HepG2 (cell line): ENCODE results near the gene UPK1A. TPM values are rescaled to one million over a fixed set of nuclear protein-coding genes. Genes with fewer than 3 reads are reported as not detected.

Source experiments
- ATAC-seq: fragments of 200-7000 bp; cut with Tn5 transposase; 3 replicates; pipeline ENCODE4 v1.9.1; 2020; ENCODE audit warnings: mild to moderate bottlenecking, moderate library complexity
- BruUV-seq: library from RNA; stranded (reverse); fragments of 400-500 nt; replicated peaks from 2 replicates; lab custom pipeline; 2021; lab: Mats Ljungman, UMichigan
- CTCF ChIA-PET: fragments of 300-600 bp; formaldehyde crosslinking; extraction: SDS; loops from one replicate; lab custom pipeline; 2021; ENCODE audit warnings: low total read pairs, inconsistent platforms, low intra/inter-chr PET ratio; lab: Yijun Ruan, JAX
- POLR2A ChIA-PET: fragments of 350-600 bp; sonication (Branson Sonifier 250); formaldehyde crosslinking; loops from one replicate; lab custom pipeline; 2020; ENCODE audit warnings: antibody characterized with exemption, inconsistent platforms; lab: Yijun Ruan, JAX
- DNase-seq: peaks from one replicate; pipeline ENCODE4 v3.0.0-alpha.2; 2015; ENCODE audit warnings: low spot score
- FAIRE-seq: peaks from 3 replicates; lab custom pipeline; 2011; peaks lifted over from hg19 to GRCh38; lab: Jason Lieb, UNC
- H2AFZ ChIP-seq: one replicate; pipeline ENCODE4 v1.6.1; 2011; ENCODE audit warnings: low read length, inconsistent platforms
- H3K27ac ChIP-seq: fragments of 300-600 bp; 3 replicates; pipeline ENCODE4 v1.8.0; 2011; ENCODE audit warnings: mixed run types, mild to moderate bottlenecking, mixed read lengths, low read length, inconsistent platforms; ENCODE audit not compliant: insufficient read depth; ENCODE audit errors: extremely low read length
- H3K27me3 ChIP-seq, 2 experiments: fragments of 200-600 bp in 1 of 2; 2 replicates in 1 of 2; 3 replicates in 1 of 2; pipeline versions ENCODE4 v1.6.0 to v1.8.0; 2011; ENCODE audit warnings: low read length in 2 of 2, mild to moderate bottlenecking in 2 of 2, moderate library complexity in 2 of 2, inconsistent platforms in 1 of 2; ENCODE audit not compliant: insufficient read depth in 2 of 2, control insufficient read depth in 1 of 2
- H3K36me3 ChIP-seq, 2 experiments: fragments of 200-600 bp in 1 of 2; replicated peaks in 1 of 2; 2 replicates in 1 of 2; 3 replicates in 1 of 2; pipeline versions ENCODE4 v1.5.1 to v1.8.0; 2011; ENCODE audit warnings: low read length in 2 of 2, inconsistent platforms in 1 of 2; ENCODE audit not compliant: insufficient read depth in 2 of 2, control insufficient read depth in 1 of 2
- H3K4me1 ChIP-seq: 2 replicates; pipeline ENCODE4 v1.5.1; 2012; ENCODE audit warnings: low read length, inconsistent platforms; ENCODE audit not compliant: insufficient read depth
- H3K4me2 ChIP-seq: 2 replicates; pipeline ENCODE4 v1.6.0; 2011; ENCODE audit warnings: low read depth, low read length, inconsistent platforms
- H3K4me3 ChIP-seq, 3 experiments: fragments of 200-600 bp in 1 of 3; sonication (generic), shearing (Covaris generic) in 1 of 3; replicated peaks in 1 of 3; 2 replicates each; pipeline ENCODE4 v1.5.1; 2011 to 2016; ENCODE audit warnings: low read length in 3 of 3, inconsistent platforms in 2 of 3, low read depth in 2 of 3, mild to moderate bottlenecking in 2 of 3, control low read depth in 1 of 3, mixed read lengths in 1 of 3; ENCODE audit not compliant: insufficient read depth in 1 of 3
- H3K79me2 ChIP-seq: one replicate; pipeline ENCODE4 v1.6.1; 2011; ENCODE audit warnings: low read length, inconsistent platforms; ENCODE audit not compliant: insufficient read depth
- H3K9ac ChIP-seq: 2 replicates; pipeline ENCODE4 v1.6.0; 2011; ENCODE audit warnings: mild to moderate bottlenecking, low read depth, low read length, inconsistent platforms; ENCODE audit not compliant: insufficient read depth
- H3K9me3 ChIP-seq: 2 replicates; pipeline ENCODE4 v1.5.1; 2012; ENCODE audit warnings: mild to moderate bottlenecking, low read length
- H4K20me1 ChIP-seq: 2 replicates; pipeline ENCODE4 v1.6.0; 2011; ENCODE audit warnings: inconsistent platforms, mild to moderate bottlenecking, low read length, moderate library complexity; ENCODE audit not compliant: insufficient read depth
- CEBPB ChIP-seq: IDR thresholded peaks from 2 replicates; pipeline ENCODE4 v1.6.1; 2011; ENCODE audit warnings: low read depth, low read length, improper control_type of control experiment, borderline replicate concordance
- CEBPG ChIP-seq: IDR thresholded peaks from 2 replicates; pipeline ENCODE4 v1.6.1; 2016
- EZH2 ChIP-seq: conservative IDR thresholded peaks from 2 replicates; pipeline ENCODE4 v1.6.1; 2012; ENCODE audit warnings: mild to moderate bottlenecking, low read depth, low read length, moderate library complexity
- FOXP1 ChIP-seq, 2 experiments: fragments of 450-650 bp in 1 of 2; IDR thresholded peaks; 2 replicates each; pipeline ENCODE4 v1.6.1; 2017 to 2018; ENCODE audit warnings: antibody characterized with exemption in 1 of 2
- HNF4A ChIP-seq: sonication (generic); formaldehyde crosslinking; IDR thresholded peaks from 2 replicates; pipeline ENCODE4 v1.4.0; 2020; ENCODE audit warnings: missing genetic modification reagents
- PAX8 ChIP-seq: sonication (generic); formaldehyde crosslinking; IDR thresholded peaks from 2 replicates; pipeline ENCODE4 v1.8.0; 2022; ENCODE audit warnings: mild to moderate bottlenecking, missing genetic modification reagents, borderline replicate concordance
- REL ChIP-seq: sonication (generic); formaldehyde crosslinking; conservative IDR thresholded peaks from 2 replicates; pipeline ENCODE4 v1.8.0; 2022; ENCODE audit warnings: mild to moderate bottlenecking, missing genetic modification reagents, moderate library complexity
- SNAPC5 ChIP-seq: sonication (generic); formaldehyde crosslinking; IDR thresholded peaks from 2 replicates; pipeline ENCODE4 v1.8.1; 2023; ENCODE audit warnings: mild to moderate bottlenecking, missing genetic modification reagents, borderline replicate concordance
- ZNF382 ChIP-seq: sonication (generic); formaldehyde crosslinking; IDR thresholded peaks from 2 replicates; pipeline ENCODE4 v1.5.0; 2020; ENCODE audit warnings: missing genetic modification reagents, mild to moderate bottlenecking, borderline replicate concordance
- ZNF496 ChIP-seq: sonication (generic); formaldehyde crosslinking; IDR thresholded peaks from 2 replicates; pipeline ENCODE4 v1.8.1; 2023; ENCODE audit warnings: mild to moderate bottlenecking, moderate library complexity, missing genetic modification reagents; ENCODE audit not compliant: insufficient replicate concordance
- WGBS: methylation state at CpG from one replicate; pipeline ENCODE4 v1.1.6; 2017; ENCODE audit warnings: low lambda C conversion rate; 5-methylcytosine and 5-hydroxymethylcytosine counted together
- in situ Hi-C: cut with HindIII; loops from 2 replicates; pipeline ENCODE4 v1.10.0; 2017; ENCODE audit warnings: low pct_unique_long_range_greater_than_20kb; ENCODE audit not compliant: extremely low pct_ligation_motif_present
- intact Hi-C: fragments of 100-400 bp; cut with micrococcal nuclease; formaldehyde crosslinking; loops from one replicate; pipeline ENCODE4 v1.10.0; 2022; ENCODE audit not compliant: unreplicated experiment
- polyA plus RNA-seq, 8 experiments: library from polyadenylated mRNA; depleted of rRNA in 3 of 8; stranded (reverse) in 7 of 8; unstranded in 1 of 8; fragments of >200 nt; fragmentation: Illumina TruSeq in 4 of 8; extraction: Trizol in 4 of 8; gene quantifications; 2 replicates each; pipeline versions ENCODE4 v1.2.1 to v1.2.3, GENCODE V29; 2011 to 2016; ENCODE audit warnings: low read depth in 4 of 8, missing spikeins in 1 of 8, mixed read lengths in 1 of 8; ENCODE audit not compliant: insufficient read depth in 1 of 8
- total RNA-seq, 5 experiments: library from RNA; depleted of rRNA; stranded (reverse); fragments of >200 nt; fragmentation: Illumina TruSeq; extraction: Trizol; gene quantifications; 2 replicates each; pipeline ENCODE4 v1.2.3, GENCODE V29; 2016; ENCODE audit warnings: low read depth in 1 of 5
- TF ChIP-seq, protein P1 (sequence below): sonication (generic); formaldehyde crosslinking; IDR thresholded peaks from 2 replicates; pipeline ENCODE4 v1.5.0; 2020; ENCODE audit warnings: mild to moderate bottlenecking, missing genetic modification reagents, borderline replicate concordance
- TF ChIP-seq, protein P2 (sequence below): sonication (generic); formaldehyde crosslinking; IDR thresholded peaks from 2 replicates; pipeline ENCODE4 v1.4.0; 2020; ENCODE audit warnings: mild to moderate bottlenecking, missing genetic modification reagents

UPK1A gene
- total and polyA plus RNA-seq, 2 of the 13 experiments (the other 11 are each of a cell fraction or from before 2014, with no cell fraction given) = 2.9 TPM; not detected in 1

GRCh38 chr19:35645680-35646511, 20.4 kb upstream of the UPK1A start:
- FAIRE-seq = no peak
- peak overlapping the region; percentile 77 for H2AFZ ChIP-seq
- no peak for DNase-seq
- no peak for ATAC-seq
- H3K4me1 ChIP-seq = peaks cover 63% of the 10 kb centered on the region
- H3K4me3 ChIP-seq = peak overlapping the region; percentile 65 to 81 (median 66)
- no peaks in the 10 kb centered on the region for H3K9me3 ChIP-seq
- H3K27ac ChIP-seq = peak overlapping the region; percentile 79
- H3K79me2 ChIP-seq = peaks cover 20% of the 10 kb centered on the region
- ChIA-PET POLR2A (interaction anchor here (4.8 kb wide), 1 partner anchor 15 kb away, joined by 44 read pairs; no protein-coding TSS in a partner anchor), CTCF (no interaction called here)
- H3K4me2 ChIP-seq = peak overlapping the region; percentile 97
- H4K20me1 ChIP-seq = no peaks in the 10 kb centered on the region
- intact Hi-C loops (loop anchor here (10.0 kb wide), 1 partner anchor 91 kb away; no protein-coding TSS in a partner anchor), in situ Hi-C loops (no loop called here)
- peaks cover under 1 to 6% of the 10 kb centered on the region in 2 experiments; a peak in 2 of 5 replicates for H3K36me3 ChIP-seq
- no TSS peak for BruUV-seq
- 9% methylated on average over 7 of the region's 7 CpGs for WGBS
- no peaks in the 10 kb centered on the region; a peak in 1 of 5 replicates for H3K27me3 ChIP-seq
- peak overlapping the region; percentile 54 for H3K9ac ChIP-seq
- TF ChIP-seq SNAPC5 (CRISPR knock-in tag) (no peak), HNF4A (0 out of 2 replicates have a peak, but pooled peaks have one; percentile 4), CEBPB (peak; percentile 50; the same call in 1 of the 2 replicates), PAX8 (CRISPR knock-in tag) (no peak), REL (CRISPR knock-in tag) (no peak), ZNF496 (no peak), EZH2 (no peak), CEBPG (peak; percentile 61), FOXP1 (IDR thresholded peaks at IDR 0.05) (no peak), FOXP1 (CRISPR knock-in tag; IDR thresholded peaks at IDR 0.05) (peak; percentile 68), ZNF382 (CRISPR knock-in tag) (no peak)
- TF ChIP-seq, protein P1, sequence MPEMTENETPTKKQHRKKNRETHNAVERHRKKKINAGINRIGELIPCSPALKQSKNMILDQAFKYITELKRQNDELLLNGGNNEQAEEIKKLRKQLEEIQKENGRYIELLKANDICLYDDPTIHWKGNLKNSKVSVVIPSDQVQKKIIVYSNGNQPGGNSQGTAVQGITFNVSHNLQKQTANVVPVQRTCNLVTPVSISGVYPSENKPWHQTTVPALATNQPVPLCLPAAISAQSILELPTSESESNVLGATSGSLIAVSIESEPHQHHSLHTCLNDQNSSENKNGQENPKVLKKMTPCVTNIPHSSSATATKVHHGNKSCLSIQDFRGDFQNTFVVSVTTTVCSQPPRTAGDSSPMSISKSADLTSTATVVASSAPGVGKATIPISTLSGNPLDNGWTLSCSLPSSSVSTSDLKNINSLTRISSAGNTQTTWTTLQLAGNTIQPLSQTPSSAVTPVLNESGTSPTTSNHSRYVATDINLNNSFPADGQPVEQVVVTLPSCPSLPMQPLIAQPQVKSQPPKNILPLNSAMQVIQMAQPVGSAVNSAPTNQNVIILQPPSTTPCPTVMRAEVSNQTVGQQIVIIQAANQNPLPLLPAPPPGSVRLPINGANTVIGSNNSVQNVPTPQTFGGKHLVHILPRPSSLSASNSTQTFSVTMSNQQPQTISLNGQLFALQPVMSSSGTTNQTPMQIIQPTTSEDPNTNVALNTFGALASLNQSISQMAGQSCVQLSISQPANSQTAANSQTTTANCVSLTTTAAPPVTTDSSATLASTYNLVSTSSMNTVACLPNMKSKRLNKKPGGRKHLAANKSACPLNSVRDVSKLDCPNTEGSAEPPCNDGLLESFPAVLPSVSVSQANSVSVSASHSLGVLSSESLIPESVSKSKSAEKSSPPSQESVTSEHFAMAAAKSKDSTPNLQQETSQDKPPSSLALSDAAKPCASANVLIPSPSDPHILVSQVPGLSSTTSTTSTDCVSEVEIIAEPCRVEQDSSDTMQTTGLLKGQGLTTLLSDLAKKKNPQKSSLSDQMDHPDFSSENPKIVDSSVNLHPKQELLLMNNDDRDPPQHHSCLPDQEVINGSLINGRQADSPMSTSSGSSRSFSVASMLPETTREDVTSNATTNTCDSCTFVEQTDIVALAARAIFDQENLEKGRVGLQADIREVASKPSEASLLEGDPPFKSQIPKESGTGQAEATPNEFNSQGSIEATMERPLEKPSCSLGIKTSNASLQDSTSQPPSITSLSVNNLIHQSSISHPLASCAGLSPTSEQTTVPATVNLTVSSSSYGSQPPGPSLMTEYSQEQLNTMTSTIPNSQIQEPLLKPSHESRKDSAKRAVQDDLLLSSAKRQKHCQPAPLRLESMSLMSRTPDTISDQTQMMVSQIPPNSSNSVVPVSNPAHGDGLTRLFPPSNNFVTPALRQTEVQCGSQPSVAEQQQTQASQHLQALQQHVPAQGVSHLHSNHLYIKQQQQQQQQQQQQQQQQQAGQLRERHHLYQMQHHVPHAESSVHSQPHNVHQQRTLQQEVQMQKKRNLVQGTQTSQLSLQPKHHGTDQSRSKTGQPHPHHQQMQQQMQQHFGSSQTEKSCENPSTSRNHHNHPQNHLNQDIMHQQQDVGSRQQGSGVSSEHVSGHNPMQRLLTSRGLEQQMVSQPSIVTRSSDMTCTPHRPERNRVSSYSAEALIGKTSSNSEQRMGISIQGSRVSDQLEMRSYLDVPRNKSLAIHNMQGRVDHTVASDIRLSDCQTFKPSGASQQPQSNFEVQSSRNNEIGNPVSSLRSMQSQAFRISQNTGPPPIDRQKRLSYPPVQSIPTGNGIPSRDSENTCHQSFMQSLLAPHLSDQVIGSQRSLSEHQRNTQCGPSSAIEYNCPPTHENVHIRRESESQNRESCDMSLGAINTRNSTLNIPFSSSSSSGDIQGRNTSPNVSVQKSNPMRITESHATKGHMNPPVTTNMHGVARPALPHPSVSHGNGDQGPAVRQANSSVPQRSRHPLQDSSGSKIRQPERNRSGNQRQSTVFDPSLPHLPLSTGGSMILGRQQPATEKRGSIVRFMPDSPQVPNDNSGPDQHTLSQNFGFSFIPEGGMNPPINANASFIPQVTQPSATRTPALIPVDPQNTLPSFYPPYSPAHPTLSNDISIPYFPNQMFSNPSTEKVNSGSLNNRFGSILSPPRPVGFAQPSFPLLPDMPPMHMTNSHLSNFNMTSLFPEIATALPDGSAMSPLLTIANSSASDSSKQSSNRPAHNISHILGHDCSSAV (CRISPR knock-in tag) = no peak
- TF ChIP-seq, protein P2, sequence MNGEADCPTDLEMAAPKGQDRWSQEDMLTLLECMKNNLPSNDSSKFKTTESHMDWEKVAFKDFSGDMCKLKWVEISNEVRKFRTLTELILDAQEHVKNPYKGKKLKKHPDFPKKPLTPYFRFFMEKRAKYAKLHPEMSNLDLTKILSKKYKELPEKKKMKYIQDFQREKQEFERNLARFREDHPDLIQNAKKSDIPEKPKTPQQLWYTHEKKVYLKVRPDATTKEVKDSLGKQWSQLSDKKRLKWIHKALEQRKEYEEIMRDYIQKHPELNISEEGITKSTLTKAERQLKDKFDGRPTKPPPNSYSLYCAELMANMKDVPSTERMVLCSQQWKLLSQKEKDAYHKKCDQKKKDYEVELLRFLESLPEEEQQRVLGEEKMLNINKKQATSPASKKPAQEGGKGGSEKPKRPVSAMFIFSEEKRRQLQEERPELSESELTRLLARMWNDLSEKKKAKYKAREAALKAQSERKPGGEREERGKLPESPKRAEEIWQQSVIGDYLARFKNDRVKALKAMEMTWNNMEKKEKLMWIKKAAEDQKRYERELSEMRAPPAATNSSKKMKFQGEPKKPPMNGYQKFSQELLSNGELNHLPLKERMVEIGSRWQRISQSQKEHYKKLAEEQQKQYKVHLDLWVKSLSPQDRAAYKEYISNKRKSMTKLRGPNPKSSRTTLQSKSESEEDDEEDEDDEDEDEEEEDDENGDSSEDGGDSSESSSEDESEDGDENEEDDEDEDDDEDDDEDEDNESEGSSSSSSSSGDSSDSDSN = no peak
